ENCODE measurements around the gene TEX53. TPM values are rescaled to one million over a fixed set of nuclear protein-coding genes. Genes with fewer than 3 reads are reported as not detected.
A peak's percentile ranks its signal among the peaks of the same experiment; 100 is the strongest.

TEX53 gene
- polyA plus RNA-seq, 1 donor: not detected

DNA sequence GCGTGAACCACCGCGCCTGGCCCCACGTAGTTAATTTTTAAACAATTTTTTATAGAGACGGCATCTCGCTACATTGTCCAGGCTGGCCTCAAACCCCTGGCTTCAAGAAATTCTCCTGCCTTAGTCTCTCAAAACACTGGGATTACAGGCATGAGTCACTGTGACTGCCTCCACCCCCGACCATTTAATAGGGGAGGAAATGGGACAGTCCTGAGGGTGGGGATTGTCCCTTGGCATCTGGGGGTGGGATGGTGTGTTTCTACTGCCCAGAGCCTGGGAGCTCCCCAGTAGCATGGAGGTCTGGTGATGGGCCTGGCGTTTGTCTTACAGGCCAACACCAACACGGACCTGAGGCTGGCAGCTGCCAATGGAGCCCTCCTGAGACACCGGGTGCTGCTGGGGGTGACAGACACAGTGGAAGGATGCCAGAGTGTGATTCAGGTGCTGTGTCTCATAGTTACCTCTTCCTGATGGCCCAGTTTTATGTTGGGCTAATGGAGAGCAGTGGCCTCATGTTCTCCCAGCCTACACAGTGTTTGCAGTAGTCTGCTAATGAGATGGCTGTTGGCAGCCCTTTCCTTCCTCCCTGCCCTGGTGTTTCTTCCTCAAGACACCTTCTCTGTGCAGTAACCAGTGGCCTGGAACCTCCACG, 24.0 kb downstream of the TEX53 start:
- DNase-seq: no peak

DNA sequence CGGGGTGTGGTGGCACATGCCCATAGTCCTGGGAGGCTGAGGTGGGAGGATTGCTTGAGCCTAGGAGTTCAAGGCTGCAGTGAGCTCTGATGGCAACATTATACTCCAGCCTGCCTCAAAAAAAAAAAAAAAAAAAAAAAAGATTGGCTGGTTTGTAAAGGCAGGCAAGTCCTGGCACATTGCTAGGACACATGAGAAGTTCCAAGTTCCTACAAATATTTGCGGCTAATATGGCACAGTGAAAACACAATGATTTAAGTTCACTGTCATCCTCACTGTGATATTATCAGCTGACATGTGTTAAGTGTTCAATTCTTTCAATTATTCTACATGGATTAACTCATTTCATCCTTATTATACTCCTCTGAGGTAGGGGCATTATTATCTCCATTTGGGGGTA, 26.4 kb downstream of the TEX53 start:
- no peak for DNase-seq

DNA sequence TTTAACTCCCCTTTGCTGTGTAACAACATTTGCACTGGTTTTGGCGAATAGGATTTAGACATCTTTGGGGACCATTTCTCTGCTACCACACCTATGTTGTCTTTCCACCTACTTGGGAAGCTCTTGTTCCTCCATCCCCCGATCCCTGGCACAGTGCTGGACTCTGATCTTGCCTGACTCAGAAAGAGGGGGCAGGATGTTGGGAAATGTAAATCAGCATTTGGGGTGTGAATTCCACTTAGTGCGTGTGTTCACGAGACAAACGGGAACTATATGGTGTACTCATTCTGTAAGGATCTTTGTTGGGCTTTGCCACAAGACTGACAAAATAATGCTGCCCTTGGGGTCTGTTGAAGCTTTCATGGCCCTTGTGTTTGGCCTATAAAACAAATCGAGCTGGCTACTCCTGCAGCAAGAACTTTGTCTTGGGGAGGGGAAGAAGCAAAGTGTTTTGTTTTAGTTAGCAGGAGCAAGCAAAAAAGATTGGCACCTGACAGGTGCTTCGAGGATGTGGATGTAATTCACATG, 28.0 kb downstream of the TEX53 start:
- no peak for DNase-seq

DNA sequence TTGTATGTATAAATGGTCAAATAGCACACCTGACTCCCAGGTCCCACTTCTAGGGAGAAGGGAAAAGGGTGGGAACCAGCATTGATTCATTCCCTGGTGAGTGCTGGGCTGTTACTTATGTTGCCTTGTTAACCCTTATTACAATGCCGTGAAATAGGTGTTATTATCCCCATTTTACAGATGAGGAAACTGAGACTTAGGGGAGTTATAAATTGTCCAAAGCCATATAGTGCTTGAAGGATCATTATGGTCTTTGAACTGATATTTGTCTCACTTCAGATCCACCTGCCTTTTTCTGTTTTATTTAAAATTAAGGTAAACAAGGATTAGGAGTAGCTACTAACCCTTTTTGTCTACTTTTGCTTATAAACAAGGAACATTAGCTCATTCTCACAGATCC, 30.1 kb downstream of the TEX53 start:
- no peak for DNase-seq

DNA sequence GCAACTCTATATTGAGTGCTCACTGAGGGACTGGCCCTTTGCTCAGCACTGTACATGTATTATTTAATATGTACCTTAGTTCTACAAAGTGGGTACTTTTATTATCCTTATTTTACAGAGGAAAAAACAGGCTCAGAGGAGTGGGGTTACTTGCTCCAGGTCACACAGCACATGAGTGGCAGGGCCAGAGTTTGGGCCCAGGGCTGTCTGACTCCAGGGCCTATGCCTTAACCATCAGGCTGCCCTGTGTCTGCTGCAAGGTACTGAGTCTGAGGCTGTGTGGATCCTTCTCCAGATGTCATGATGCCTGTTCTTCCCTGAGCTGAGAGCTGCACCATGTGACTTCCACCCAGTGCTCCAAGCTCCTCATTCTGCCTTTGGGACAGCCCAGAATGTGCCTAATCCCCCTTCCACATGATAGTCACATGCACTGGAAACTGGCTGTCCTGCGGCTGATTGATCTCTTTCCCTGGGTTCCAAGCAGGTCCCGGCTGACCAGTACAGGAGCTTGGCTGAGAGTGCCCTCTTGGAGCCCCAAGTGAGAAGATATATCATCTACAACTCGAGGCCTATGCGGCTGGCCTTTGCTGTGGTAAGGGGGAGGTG, 31.1 kb downstream of the TEX53 start:
- DNase-seq: no peak

DNA sequence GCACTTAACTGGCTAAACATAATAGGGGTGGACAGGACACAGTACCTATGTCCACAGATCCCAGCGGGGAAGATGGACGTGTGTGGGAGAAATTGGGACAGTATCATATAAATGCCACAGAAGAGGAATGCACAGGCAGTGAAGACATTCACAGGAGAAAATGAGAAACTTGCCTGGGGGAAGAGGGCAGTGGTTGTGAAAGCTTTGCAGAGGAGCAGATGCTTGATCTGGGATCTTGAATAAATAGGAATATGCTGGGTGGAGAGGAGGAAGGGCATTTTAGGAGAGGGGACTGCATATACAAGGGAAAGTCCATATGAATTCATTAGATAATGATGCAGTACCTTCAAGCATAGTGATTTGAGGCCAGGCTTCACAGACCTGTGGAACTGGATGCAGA, 32.9 kb downstream of the TEX53 start:
- no peak for DNase-seq

DNA sequence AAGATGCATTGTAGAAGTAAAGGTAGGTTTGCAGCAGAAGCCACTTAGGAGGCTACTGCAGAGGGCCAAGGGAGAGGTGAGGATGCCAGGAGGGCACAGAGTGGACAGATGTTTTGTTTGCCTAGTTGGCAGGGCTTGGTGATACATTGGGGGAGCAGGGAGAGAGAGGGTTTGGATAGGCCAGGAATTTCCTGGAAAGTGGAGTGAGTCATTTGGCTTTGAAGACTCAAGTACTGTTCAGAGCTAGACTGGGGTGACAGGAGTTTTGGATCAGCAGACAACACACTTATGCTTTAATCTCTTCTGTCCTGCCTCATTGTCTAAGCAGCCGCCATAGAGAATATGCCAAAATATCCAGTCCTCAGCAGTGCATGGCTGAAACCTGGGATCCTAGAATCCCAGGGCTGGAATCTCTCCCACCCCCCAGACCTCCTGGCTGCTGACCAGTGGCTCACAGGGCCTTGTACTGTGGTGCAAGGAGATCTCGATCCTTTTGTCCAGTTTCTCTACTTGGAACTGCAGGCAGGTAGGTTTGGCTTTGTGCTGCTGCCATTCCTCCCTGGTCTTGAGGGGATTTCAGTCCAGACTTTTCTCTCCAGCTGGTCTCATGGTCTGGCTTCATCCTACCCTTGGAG, 35.5 kb downstream of the TEX53 start:
- no peak for DNase-seq

DNA sequence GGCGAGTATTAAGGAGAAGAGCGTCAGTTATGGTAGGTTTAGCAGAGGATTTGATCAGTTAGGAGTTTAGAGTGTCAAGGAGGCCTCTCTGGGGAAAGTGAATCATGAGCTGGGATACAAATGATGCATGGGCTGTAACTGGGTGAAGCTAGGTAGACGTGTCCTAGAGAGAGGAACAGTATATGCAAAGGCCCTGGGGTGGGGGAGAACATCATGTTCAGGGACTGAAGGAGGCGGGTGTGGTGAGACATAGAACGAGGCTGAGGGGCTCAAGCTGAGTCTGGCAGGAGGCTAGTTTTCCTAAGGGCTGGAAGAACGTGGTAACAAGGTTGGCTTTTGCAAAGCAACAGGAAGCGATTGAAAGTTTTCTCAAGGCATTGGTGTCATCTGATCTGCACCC, 36.0 kb downstream of the TEX53 start:
- no peak for DNase-seq

DNA sequence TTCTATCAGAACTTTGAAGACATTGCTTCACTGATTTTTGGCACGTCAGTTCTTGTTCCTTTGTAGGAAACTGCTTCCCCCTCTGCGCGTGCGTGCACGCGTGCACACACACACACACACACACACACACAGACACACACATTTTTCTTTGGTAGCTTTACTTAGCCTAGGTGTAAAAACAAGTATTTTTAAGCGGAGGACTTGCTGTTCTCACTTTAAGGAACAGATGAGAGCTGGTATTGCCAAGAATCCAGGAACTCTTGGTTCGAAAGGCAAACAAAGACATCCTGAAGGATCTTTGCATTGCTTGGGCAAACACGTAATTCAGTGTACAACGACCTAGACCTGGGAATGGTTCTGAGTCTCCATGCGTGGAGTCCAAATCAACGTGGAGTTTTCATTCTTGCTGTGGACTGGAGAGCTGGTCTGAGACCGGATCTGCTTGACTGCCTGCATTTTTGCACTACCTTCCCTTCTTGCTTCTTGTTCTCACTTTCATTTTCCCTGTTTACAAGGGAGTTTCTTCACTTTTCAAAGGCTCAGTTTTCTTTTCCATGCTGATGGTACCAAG, 38.3 kb downstream of the TEX53 start:
- DNase-seq: no peak

DNA sequence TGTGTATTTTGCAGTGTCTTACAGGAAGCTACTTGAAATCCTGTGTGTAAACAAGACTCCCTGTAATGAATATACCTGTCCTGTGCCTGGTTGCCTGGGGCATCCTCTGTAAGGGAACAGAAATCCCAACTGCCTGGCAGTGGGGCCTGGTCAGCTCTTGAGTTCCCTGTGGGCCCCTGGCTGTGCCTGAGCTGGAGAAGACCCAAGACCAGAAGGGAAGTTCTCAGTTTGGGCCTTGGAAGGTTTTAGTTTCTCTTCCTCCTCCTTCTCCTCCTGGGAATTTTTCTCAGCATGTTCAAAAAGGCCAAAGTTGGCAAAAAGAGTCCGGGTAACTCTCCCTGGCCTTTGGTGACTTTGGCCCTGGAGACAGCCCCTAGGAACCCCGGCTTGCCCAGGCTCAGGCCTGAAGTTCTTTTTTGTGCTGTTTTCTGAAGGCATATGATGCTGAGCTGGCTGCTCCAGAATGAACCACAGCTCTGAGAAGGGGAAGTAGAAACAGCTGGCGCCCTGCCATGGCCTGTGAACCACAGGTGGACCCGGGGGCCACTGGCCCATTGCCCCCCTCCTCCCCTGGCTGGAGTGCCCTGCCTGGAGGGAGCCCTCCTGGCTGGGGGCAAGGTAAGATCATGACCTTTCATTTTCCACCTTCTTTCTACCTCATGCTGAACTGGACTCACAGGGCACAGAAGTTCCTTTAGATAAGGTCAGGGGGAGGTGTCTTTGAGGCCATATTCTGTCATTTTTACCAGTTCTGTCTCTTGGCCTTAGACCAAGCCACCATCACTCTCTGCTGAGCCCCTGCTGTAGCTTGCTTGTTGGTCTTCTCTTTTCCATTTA, 40.7 kb downstream of the TEX53 start:
- no peak for DNase-seq

DNA sequence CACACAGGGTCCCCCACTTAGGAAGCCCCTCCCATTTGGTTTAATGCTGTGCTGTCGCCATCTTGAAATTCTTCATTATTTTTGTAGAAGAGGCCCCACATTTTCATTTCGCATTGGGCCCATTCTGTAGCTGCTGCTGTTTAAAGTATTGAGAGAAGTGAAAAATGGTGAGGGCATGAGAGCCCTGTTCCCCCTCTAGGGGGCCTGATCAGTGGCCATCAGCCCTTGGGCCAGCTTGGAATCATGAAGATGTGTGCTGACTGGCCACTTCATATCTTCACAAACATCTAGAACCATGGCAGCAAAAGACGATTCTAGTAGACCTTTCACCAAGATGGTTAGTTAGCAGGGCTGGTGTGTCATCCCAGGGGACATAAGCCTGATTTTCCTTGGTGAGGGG, 43.2 kb downstream of the TEX53 start:
- DNase-seq: no peak

DNA sequence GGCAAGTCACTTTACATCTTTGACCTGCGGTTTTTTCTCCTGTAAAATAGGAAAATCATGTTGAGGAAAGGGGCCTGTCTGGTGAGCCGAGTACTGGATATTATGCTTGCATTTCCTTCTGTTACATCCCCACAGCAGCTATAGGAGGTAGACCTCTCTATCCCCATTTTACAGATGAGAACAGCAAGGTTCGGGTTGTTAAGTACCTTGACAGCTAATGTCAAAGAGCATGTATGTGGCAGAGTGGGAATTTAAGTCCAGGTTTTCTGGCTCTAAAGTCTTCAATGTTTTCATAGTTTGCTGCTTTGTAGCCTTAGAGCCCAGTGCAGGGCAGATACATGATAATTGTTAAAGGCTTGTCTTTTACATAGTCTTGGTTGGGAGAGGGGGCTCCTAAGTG, 43.7 kb downstream of the TEX53 start:
- no peak for DNase-seq

DNA sequence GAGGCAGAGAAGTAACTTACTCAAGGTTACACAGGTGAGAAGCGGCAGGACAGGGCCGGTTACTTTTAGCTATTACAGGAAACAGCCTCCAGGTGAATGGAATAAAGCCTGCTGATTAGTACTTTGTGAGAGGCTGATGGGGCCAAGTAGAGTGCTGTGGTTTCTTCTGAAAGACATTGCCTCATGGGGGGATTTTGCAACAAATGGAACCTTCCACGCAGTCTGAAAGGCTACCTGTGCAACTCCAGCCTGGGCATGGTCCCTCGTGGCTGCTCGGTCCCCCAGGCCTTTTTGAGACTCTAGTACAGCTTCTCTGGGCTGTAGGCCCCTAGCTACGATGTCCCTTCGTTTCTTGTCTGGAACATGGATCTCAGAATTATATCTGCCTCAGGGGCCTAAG, 44.5 kb downstream of the TEX53 start:
- no peak for DNase-seq

DNA sequence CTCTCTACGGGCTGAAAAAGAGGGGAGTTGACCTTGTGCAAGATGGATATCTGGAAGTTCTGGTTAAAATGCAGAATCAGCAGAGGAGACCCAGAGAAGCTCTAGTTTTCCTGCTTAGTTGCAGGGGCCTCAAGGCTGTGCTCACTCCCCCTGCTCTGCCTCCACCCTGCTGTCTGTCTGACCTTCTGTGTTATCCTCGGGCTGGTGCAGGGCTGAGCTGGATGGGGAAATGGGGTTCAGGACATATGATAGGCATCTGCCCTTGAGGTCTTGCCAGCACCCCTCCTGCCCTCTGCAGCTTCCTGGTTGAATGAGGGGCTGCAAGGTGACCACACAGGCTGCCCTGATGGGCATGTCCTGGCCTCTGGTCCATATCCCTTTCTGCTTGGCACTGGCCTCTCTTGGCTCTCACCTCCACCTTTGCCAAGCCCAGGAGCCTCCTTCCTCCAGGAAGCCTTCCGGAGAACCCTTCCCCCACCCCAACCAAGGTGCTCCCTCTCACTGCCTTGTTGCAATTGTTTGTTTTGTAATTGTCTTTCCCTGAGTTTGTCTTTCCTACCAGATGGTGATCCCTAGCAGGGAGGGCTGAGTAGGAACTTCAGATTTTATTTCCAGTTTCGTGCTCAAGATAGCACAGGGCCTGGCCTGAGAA, 45.2 kb downstream of the TEX53 start:
- DNase-seq: no peak

DNA sequence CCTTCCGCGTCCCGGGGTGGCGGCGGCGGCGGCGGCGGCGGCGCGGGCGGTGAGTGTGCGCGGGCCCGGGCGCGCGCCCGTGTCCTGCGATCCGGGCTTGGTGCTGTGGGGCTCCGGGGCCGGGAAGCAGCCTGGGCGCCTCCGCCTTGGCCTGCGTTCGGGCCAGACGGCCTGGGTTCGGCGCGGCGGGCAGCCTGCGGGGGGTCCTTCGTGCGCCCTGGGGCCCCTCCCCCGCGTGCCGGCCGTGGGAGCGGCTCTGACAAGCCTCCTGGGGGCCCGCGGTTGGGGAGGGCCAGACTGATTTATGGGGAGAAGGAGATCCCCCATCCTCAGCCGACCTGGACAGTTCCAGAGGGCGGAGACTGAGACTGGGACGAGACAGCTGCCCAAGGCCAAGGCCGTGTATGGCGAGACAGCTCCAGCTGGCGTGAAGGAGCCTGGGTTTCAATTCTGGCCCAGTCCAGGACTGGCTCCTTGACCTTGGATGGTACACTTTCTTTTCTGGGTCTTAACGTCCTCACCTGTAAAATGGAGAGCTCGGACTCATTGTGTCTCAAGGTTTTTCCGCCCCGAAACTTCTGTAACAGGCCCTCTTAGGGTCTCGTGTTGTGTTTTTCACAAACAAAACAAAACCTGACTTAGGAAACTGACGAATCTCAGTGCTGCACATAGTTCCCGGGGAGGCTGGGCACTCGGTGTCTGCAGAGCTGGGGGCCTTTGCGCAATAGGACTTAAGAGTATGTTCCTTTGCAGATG, 45.9 kb downstream of the TEX53 start:
- DNase-seq: peak; percentile 55

DNA sequence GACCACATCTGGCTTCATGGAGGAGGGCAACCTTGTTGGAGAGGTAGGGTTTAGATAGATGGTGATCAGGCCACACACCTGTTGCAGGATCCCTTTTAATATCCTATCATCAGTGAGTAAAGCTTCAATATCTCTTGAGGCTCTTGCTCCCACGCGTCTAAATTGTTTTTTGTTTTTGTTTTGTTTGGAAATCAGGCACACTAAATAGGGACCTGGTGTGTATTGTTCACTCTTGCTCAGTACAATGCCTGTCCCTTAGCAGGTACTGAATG, 49.1 kb downstream of the TEX53 start:
- DNase-seq: no peak

DNA sequence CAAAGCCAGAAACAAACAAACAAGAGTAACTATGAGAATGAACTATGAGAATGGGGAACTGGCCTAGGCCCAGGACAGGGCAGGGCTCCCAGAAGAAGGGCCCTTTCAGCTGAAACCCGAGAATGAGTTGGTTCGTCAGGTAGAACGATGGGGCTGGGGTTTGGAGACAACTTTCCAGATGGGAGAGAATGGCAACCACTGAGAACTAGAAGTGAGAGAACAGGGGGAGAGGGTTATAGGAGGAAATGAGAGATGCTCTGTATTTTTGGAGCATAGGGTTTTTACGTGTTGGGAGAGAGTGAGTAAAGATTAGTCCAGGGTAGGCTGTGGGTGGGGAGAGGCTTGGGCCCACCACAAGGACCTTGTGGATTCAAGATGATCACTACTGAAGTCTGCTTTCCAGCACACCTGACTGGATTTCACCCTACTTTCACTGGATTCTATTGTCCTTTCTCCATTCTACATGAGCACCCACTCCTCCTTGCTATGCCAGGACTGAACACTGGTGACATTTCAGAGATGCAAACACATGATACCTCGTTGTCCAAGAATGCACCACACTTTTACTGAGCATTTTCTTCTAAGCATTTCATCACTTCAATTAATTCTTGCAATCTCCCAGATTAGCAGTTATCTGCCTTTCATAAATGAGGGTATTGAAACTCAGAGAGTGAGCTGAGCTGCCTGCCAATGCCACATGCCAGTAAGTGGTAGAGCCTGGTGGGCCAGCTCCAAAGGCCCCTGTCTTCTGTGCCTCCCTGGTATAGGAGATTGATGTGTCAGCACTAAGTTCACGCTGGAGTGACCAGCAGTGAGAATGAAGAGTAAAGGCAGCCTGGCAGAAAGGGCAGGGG, 49.7 kb downstream of the TEX53 start:
- no peak for DNase-seq

DNA sequence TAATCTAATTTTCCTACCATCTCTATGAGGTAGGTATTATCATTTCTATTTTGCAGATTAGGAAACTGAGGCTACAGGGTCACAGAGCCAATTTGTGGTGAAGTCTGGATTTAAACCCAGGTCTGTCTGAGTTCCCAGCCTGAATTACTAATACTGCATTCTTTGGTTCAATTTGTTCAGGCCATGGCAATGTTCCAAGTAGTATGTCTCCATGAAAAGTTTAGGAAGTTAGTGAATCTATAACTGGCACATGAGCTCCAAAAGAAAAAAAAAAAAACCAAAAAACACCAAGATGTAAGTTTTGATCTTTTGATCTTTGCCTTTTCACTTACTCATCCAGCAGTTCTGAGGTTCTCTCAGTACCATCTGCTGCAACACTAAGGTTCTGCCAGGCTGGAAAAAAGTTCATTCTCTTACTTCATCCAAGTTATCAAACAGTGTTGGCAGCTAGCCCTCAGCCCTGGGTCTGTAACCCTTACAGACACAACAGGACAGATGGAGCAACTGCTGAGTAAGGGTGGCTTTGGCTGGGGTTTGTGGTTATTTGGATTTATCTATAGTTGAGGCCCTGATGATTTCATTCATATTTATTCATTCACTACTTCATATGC, 50.9 kb downstream of the TEX53 start:
- DNase-seq: no peak

Measured in hindlimb muscle (tissue), 1 donor.